Neural cell (in vitro differentiated cells): ENCODE measurements around the gene TRIAP1. TPM values are rescaled to one million over a fixed set of nuclear protein-coding genes. Genes with fewer than 3 reads are reported as not detected.

Experiments
- H2AFZ ChIP-seq: fragments of 200-600, 300-800 bp; sonication (generic), shearing (Covaris generic); 2 replicates; pipeline ENCODE4 v1.6.0; 2014; ENCODE audit warnings: low read depth, mild to moderate bottlenecking, antibody characterized with exemption, low read length, moderate library complexity
- H3F3A ChIP-seq: fragments of 200-600 bp; shearing (Covaris generic); 2 replicates; pipeline ENCODE4 v1.6.1; 2016; ENCODE audit warnings: mild to moderate bottlenecking, moderate library complexity, mixed read lengths, antibody characterized with exemption, low read length; ENCODE audit not compliant: insufficient read depth, poor library complexity, severe bottlenecking
- H3K27ac ChIP-seq: fragments of 200-600, 300-800 bp; sonication (generic), shearing (Covaris generic); 2 replicates; pipeline ENCODE4 v1.5.1; 2014; ENCODE audit warnings: mild to moderate bottlenecking, low read length, moderate library complexity
- H3K27me3 ChIP-seq: fragments of 300-800, 200-600 bp; sonication (generic), shearing (Covaris generic); 2 replicates; pipeline ENCODE4 v1.6.0; 2014; ENCODE audit warnings: mild to moderate bottlenecking, low read depth, low read length, moderate library complexity; ENCODE audit not compliant: insufficient read depth
- H3K36me3 ChIP-seq: fragments of 300-800, 200-600 bp; sonication (generic), shearing (Covaris generic); 2 replicates; pipeline ENCODE4 v1.5.1; 2014; ENCODE audit warnings: mild to moderate bottlenecking, antibody characterized with exemption, low read length, moderate library complexity; ENCODE audit not compliant: insufficient read depth
- H3K4me2 ChIP-seq: fragments of 300-800, 200-600 bp; sonication (generic), shearing (Covaris generic); 2 replicates; pipeline ENCODE4 v1.6.0; 2014; ENCODE audit warnings: mild to moderate bottlenecking, low read length
- H3K4me3 ChIP-seq: fragments of 300-800, 200-600 bp; sonication (generic), shearing (Covaris generic); 2 replicates; pipeline ENCODE4 v1.5.1; 2014; ENCODE audit warnings: mild to moderate bottlenecking, low read length, moderate library complexity
- H3K79me2 ChIP-seq: fragments of 200-600 bp; shearing (Covaris generic); replicated peaks from 2 replicates; pipeline ENCODE4 v1.6.0; 2014; ENCODE audit warnings: mild to moderate bottlenecking, low read length, moderate library complexity; ENCODE audit not compliant: insufficient read depth
- H3K9ac ChIP-seq: fragments of 300-800, 200-600 bp; sonication (generic), shearing (Covaris generic); 2 replicates; pipeline ENCODE4 v1.6.1; 2016; ENCODE audit warnings: mild to moderate bottlenecking, low read length, mixed read lengths
- H3K9me2 ChIP-seq: fragments of 200-600 bp; shearing (Covaris generic); 2 replicates; pipeline ENCODE4 v1.6.1; 2016; ENCODE audit warnings: mild to moderate bottlenecking, low read length, mixed read lengths; ENCODE audit not compliant: insufficient read depth
- H3K9me3 ChIP-seq: fragments of 200-600, 300-800 bp; sonication (generic), shearing (Covaris generic); 2 replicates; pipeline ENCODE4 v1.6.1; 2016; ENCODE audit warnings: mild to moderate bottlenecking, mixed run types, low read length, moderate library complexity, mixed read lengths
- H4K20me1 ChIP-seq: fragments of 200-600 bp; shearing (Covaris generic); 2 replicates; pipeline ENCODE4 v1.6.1; 2016; ENCODE audit warnings: mild to moderate bottlenecking, mixed run types; ENCODE audit not compliant: insufficient read depth
- CTCF ChIP-seq: fragments of 450-650 bp; IDR thresholded peaks from 2 replicates; pipeline ENCODE4 v1.5.1; 2014; ENCODE audit warnings: antibody characterized with exemption, mild to moderate bottlenecking, moderate library complexity; ENCODE audit not compliant: poor library complexity, severe bottlenecking
- EP300 ChIP-seq: fragments of 450-650 bp; conservative IDR thresholded peaks from 2 replicates; pipeline ENCODE4 v1.6.1; 2014; ENCODE audit warnings: antibody characterized with exemption, mild to moderate bottlenecking, moderate library complexity; ENCODE audit not compliant: poor library complexity, severe bottlenecking
- EZH2 ChIP-seq: fragments of 200-600, 300-800 bp; shearing (Covaris generic), sonication (generic); IDR thresholded peaks from 2 replicates; pipeline ENCODE4 v1.6.1; 2014; ENCODE audit warnings: antibody characterized with exemption, low read length, borderline replicate concordance, mild to moderate bottlenecking; ENCODE audit not compliant: insufficient read depth, poor library complexity, severe bottlenecking
- MXI1 ChIP-seq: fragments of 450-650 bp; conservative IDR thresholded peaks from 2 replicates; pipeline ENCODE4 v1.6.1; 2014; ENCODE audit warnings: antibody characterized with exemption, mild to moderate bottlenecking; ENCODE audit not compliant: poor library complexity, severe bottlenecking
- POLR2AphosphoS5 ChIP-seq: IDR thresholded peaks from 2 replicates; pipeline ENCODE4 v1.6.1; 2012
- RAD21 ChIP-seq: fragments of 450-650 bp; conservative IDR thresholded peaks from 2 replicates; pipeline ENCODE4 v1.6.1; 2014; ENCODE audit warnings: antibody characterized with exemption, mild to moderate bottlenecking, moderate library complexity
- SMC3 ChIP-seq: fragments of 450-650 bp; conservative IDR thresholded peaks from 2 replicates; pipeline ENCODE4 v1.6.1; 2014; ENCODE audit warnings: antibody characterized with exemption, mild to moderate bottlenecking, moderate library complexity; ENCODE audit not compliant: poor library complexity
- TAF1 ChIP-seq: IDR thresholded peaks from 2 replicates; pipeline ENCODE4 v1.6.1; 2012; ENCODE audit warnings: low read depth
- polyA plus RNA-seq: library from polyadenylated mRNA; depleted of rRNA; stranded (reverse); fragments of >200 nt; gene quantifications from 2 replicates; pipeline ENCODE4 v1.2.3, GENCODE V29; 2014
- TF ChIP-seq, protein P1 (sequence below): IDR thresholded peaks from 2 replicates; pipeline ENCODE4 v1.6.1; 2012; ENCODE audit warnings: borderline replicate concordance

The TRIAP1 gene
- polyA plus RNA-seq, 1 donor from 2014 or later, result 40.7 TPM

GRCh38 chr12:120416490-120417216 lies 29.5 kb downstream of the TRIAP1 start:
- Histone ChIP-seq H3F3A (no peaks in the 10 kb centered on the region), H3K9me3 (no peaks in the 10 kb centered on the region), H3K79me2 (no peaks in the 10 kb centered on the region), H3K9me2 (no peaks in the 10 kb centered on the region), H3K27ac (no peak overlapping the region), H3K4me2 (no peak overlapping the region), H3K27me3 (no peaks in the 10 kb centered on the region), H3K9ac (no peak overlapping the region), H3K36me3 (no peaks in the 10 kb centered on the region), H3K4me3 (no peak overlapping the region), H4K20me1 (no peaks in the 10 kb centered on the region), H2AFZ (no peak overlapping the region)
- TF ChIP-seq TAF1, result no peak
- no peak for TF ChIP-seq CTCF
- no peak for TF ChIP-seq MXI1
- no peak for TF ChIP-seq SMC3
- TF ChIP-seq EP300, result no peak
- no peak for TF ChIP-seq RAD21
- TF ChIP-seq POLR2AphosphoS5, result no peak
- no peak for TF ChIP-seq EZH2
- TF ChIP-seq, protein P1, sequence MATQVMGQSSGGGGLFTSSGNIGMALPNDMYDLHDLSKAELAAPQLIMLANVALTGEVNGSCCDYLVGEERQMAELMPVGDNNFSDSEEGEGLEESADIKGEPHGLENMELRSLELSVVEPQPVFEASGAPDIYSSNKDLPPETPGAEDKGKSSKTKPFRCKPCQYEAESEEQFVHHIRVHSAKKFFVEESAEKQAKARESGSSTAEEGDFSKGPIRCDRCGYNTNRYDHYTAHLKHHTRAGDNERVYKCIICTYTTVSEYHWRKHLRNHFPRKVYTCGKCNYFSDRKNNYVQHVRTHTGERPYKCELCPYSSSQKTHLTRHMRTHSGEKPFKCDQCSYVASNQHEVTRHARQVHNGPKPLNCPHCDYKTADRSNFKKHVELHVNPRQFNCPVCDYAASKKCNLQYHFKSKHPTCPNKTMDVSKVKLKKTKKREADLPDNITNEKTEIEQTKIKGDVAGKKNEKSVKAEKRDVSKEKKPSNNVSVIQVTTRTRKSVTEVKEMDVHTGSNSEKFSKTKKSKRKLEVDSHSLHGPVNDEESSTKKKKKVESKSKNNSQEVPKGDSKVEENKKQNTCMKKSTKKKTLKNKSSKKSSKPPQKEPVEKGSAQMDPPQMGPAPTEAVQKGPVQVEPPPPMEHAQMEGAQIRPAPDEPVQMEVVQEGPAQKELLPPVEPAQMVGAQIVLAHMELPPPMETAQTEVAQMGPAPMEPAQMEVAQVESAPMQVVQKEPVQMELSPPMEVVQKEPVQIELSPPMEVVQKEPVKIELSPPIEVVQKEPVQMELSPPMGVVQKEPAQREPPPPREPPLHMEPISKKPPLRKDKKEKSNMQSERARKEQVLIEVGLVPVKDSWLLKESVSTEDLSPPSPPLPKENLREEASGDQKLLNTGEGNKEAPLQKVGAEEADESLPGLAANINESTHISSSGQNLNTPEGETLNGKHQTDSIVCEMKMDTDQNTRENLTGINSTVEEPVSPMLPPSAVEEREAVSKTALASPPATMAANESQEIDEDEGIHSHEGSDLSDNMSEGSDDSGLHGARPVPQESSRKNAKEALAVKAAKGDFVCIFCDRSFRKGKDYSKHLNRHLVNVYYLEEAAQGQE, result no peak

DNA sequence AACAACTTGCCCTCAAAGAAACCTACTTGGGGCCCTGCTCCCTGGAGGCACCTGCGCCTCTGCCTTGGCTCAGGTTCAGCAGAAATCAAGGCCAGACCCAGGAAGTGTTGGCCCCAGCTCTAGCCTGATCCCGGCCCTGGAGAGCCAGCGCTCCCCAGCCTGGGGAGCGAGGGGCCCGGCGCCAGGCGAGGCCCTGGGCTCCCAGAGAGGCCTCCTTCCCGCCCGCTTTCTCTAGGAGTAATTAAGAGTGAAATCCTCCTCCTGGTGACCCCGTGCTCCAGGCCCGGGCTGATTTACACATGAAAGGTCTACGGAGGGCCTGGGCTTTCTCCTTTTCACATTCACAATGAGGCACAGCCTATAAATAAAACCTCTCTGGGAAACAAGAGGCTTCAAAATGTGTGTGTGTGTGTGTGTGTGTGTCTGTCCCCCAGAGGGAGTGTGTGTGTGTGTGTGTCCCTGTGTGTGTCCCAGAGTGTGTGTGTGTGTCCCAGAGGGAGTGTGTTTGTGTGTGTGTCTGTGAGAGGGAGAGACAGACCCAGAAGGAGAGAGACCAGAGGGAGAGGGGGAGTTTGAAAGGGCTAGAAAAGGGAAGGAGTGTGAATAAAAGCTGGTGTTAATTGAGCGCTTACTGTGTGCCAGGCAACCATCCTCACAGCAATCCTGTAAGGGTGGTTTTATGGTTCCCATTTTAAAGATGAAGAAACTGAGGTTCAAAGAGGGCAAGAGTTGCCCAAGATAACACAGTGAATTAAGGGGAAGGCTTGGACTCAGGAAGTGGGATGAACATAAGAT lies 32.1 kb downstream of the TRIAP1 start:
- no peak overlapping the region for H3K4me2 ChIP-seq
- no peak overlapping the region for H3K27ac ChIP-seq
- H3K9me2 ChIP-seq, result no peaks in the 10 kb centered on the region
- H3K9ac ChIP-seq, result peak overlapping the region; percentile 3
- TF ChIP-seq CTCF, result no peak
- no peak for TF ChIP-seq POLR2AphosphoS5
- no peak for TF ChIP-seq SMC3
- no peak for TF ChIP-seq EP300
- TF ChIP-seq RAD21, result no peak
- TF ChIP-seq MXI1, result no peak
- TF ChIP-seq EZH2, result no peak
- TF ChIP-seq TAF1, result no peak
- TF ChIP-seq, protein P1, result no peak
- H3K27me3 ChIP-seq, result no peaks in the 10 kb centered on the region
- no peaks in the 10 kb centered on the region for H3K36me3 ChIP-seq
- no peak overlapping the region for H3K4me3 ChIP-seq
- H4K20me1 ChIP-seq, result no peaks in the 10 kb centered on the region
- peak overlapping the region; percentile 33 for H2AFZ ChIP-seq
- no peaks in the 10 kb centered on the region for H3K9me3 ChIP-seq
- H3K79me2 ChIP-seq, result no peaks in the 10 kb centered on the region
- no peaks in the 10 kb centered on the region for H3F3A ChIP-seq
